ENCODE measurements around the gene LZTS3. TPM values are rescaled to one million over a fixed set of nuclear protein-coding genes. Genes with fewer than 3 reads are reported as not detected.

LZTS3 gene
- total and polyA plus RNA-seq, 2 of the 13 experiments (the other 11 are each of a cell fraction or from before 2014, with no cell fraction given): 10.1 to 31.3 TPM

GRCh38 chr20:3173610-3174441, 477 bp upstream of the LZTS3 start (continued):
- TF ChIP-seq ZNF589 (CRISPR knock-in tag; conservative IDR thresholded peaks at IDR 0.05): peak; percentile 96
- TF ChIP-seq NFATC3 (CRISPR knock-in tag; IDR thresholded peaks at IDR 0.05): no peak; the same call in 1 of the 2 replicates
- peak; percentile 44 for TF ChIP-seq MED8 (CRISPR knock-in tag; IDR thresholded peaks at IDR 0.05; ENCODE audit: insufficient replicate concordance)
- no peak; the same call in 1 of the 2 replicates for TF ChIP-seq GFI1 (CRISPR knock-in tag; IDR thresholded peaks at IDR 0.05; ENCODE audit: borderline replicate concordance)
- TF ChIP-seq ZNF740 (CRISPR knock-in tag; IDR thresholded peaks at IDR 0.05): no peak
- TF ChIP-seq BCL3 (CRISPR knock-in tag; IDR thresholded peaks at IDR 0.05): peak; percentile 90; the same call in 1 of the 2 replicates
- peak; percentile 89 for TF ChIP-seq BORCS8-MEF2B (CRISPR knock-in tag; IDR thresholded peaks at IDR 0.05)
- 0 out of 2 replicates have a peak, but pooled peaks have one; percentile 69 for TF ChIP-seq RNF2 (conservative IDR thresholded peaks at IDR 0.05; ENCODE audit: low read depth)
- TF ChIP-seq ZNF24 (IDR thresholded peaks at IDR 0.05): no peak; the same call in 1 of the 2 replicates
- TF ChIP-seq FOXK2 (IDR thresholded peaks at IDR 0.05): no peak
- peak; percentile 42; the same call in 1 of the 2 replicates for TF ChIP-seq NR2F2 (IDR thresholded peaks at IDR 0.05; ENCODE audit: borderline replicate concordance, low read depth)
- TF ChIP-seq PAF1 (CRISPR knock-in tag; IDR thresholded peaks at IDR 0.05): peak; percentile 70
- TF ChIP-seq PBX3 (CRISPR knock-in tag; IDR thresholded peaks at IDR 0.05; ENCODE audit: borderline replicate concordance): 0 out of 2 replicates have a peak, but pooled peaks have one; percentile 38
- TF ChIP-seq MTA3 (CRISPR knock-in tag; IDR thresholded peaks at IDR 0.05): no peak
- TF ChIP-seq ZNF75D (CRISPR knock-in tag; IDR thresholded peaks at IDR 0.05; ENCODE audit: borderline replicate concordance): no peak
- TF ChIP-seq GABPB1 (CRISPR knock-in tag; IDR thresholded peaks at IDR 0.05): peak; percentile 78
- peak; percentile 82 for TF ChIP-seq MLX (CRISPR knock-in tag; IDR thresholded peaks at IDR 0.05)
- TF ChIP-seq SIN3B (IDR thresholded peaks at IDR 0.05; ENCODE audit: low read length): 0 out of 2 replicates have a peak, but pooled peaks have one; percentile 44
- TF ChIP-seq FOXM1 (CRISPR knock-in tag; IDR thresholded peaks at IDR 0.05): 0 out of 2 replicates have a peak, but pooled peaks have one; percentile 49
- 0 out of 2 replicates have a peak, but pooled peaks have one; percentile 76 for TF ChIP-seq ZNF251 (CRISPR knock-in tag; IDR thresholded peaks at IDR 0.05)
- peak; percentile 90 for TF ChIP-seq HES4 (CRISPR knock-in tag; IDR thresholded peaks at IDR 0.05; ENCODE audit: borderline replicate concordance)
- TF ChIP-seq ZNF44 (CRISPR knock-in tag; IDR thresholded peaks at IDR 0.05): no peak
- TF ChIP-seq ZNF549 (CRISPR knock-in tag; IDR thresholded peaks at IDR 0.05): no peak
